Karpas-422 (cell line): ENCODE measurements around the gene CRYGB. TPM values are rescaled to one million over a fixed set of nuclear protein-coding genes. Genes with fewer than 3 reads are reported as not detected.

Experiments
- DNase-seq: peaks from one replicate; pipeline ENCODE4 v3.0.0-alpha.2; 2015
- H2AFZ ChIP-seq: fragments of 200-600 bp; sonication (generic); 2 replicates; pipeline ENCODE4 v1.6.1; 2014; ENCODE audit warnings: antibody characterized with exemption, low read length, mixed read lengths
- H3K27ac ChIP-seq: fragments of 200-600 bp; sonication (generic); 2 replicates; pipeline ENCODE4 v1.5.1; 2014; ENCODE audit warnings: mild to moderate bottlenecking, low read length, moderate library complexity
- H3K27me3 ChIP-seq: fragments of 200-600 bp; sonication (generic); 2 replicates; pipeline ENCODE4 v1.6.1; 2014; ENCODE audit warnings: low read length, mixed read lengths
- H3K36me3 ChIP-seq: fragments of 200-600 bp; sonication (generic); 2 replicates; pipeline ENCODE4 v1.6.1; 2014; ENCODE audit warnings: low read length, mixed read lengths; ENCODE audit not compliant: insufficient read depth
- H3K4me1 ChIP-seq: fragments of 200-600 bp; sonication (generic); 2 replicates; pipeline ENCODE4 v1.6.1; 2014; ENCODE audit warnings: mild to moderate bottlenecking, low read length, mixed read lengths
- H3K4me2 ChIP-seq: fragments of 200-600 bp; sonication (generic); 2 replicates; pipeline ENCODE4 v1.6.1; 2014; ENCODE audit warnings: low read length, low read depth, mild to moderate bottlenecking; ENCODE audit not compliant: poor library complexity, severe bottlenecking
- H3K4me3 ChIP-seq: fragments of 200-600 bp; sonication (generic); 2 replicates; pipeline ENCODE4 v1.5.1; 2014; ENCODE audit warnings: mild to moderate bottlenecking, antibody characterized with exemption, low read length, mixed read lengths
- H3K79me2 ChIP-seq: fragments of 200-600 bp; sonication (generic); 2 replicates; pipeline ENCODE4 v1.6.1; 2014; ENCODE audit warnings: mild to moderate bottlenecking, low read length, mixed read lengths
- H3K9ac ChIP-seq: fragments of 200-600 bp; sonication (generic); 2 replicates; pipeline ENCODE4 v1.6.0; 2014; ENCODE audit warnings: low read length
- H3K9me2 ChIP-seq: fragments of 200-600 bp; sonication (generic), shearing (Covaris generic); replicated peaks from 2 replicates; pipeline ENCODE4 v1.6.0; 2014; ENCODE audit warnings: mild to moderate bottlenecking, low read length, moderate library complexity; ENCODE audit not compliant: insufficient read depth
- H3K9me3 ChIP-seq: fragments of 300-700, 200-600 bp; sonication (generic); 2 replicates; pipeline ENCODE4 v1.6.1; 2014; ENCODE audit warnings: low read length, mixed read lengths
- H4K20me1 ChIP-seq: fragments of 200-600 bp; sonication (generic); 2 replicates; pipeline ENCODE4 v1.6.1; 2014; ENCODE audit warnings: mild to moderate bottlenecking, antibody characterized with exemption, low read length, low read depth; ENCODE audit not compliant: insufficient read depth
- total RNA-seq: library from RNA; depleted of rRNA; stranded (reverse); fragments of >200 nt; shearing (Covaris generic); gene quantifications from 2 replicates; pipeline ENCODE4 v1.2.3, GENCODE V29; 2014; ENCODE audit warnings: low replicate concordance; rRNA removed

The CRYGB gene
- total RNA-seq: not detected in 2 replicates

- no peaks in the 10 kb centered on the region for H3K4me1 ChIP-seq
- H2AFZ ChIP-seq: no peak within 1 kb of the TSS
- no peak within 1 kb of the TSS for H3K4me3 ChIP-seq
- no peak within 1 kb of the TSS for H3K4me2 ChIP-seq
- H3K27me3 ChIP-seq: no peaks in the 10 kb centered on the region
- H3K27ac ChIP-seq: no peak within 1 kb of the TSS
- H3K9me2 ChIP-seq: no peaks in the 10 kb centered on the region
- H3K79me2 ChIP-seq: no peaks in the 10 kb centered on the region
- no peak within 1 kb of the TSS for H3K9ac ChIP-seq
- no peak for DNase-seq
- H3K9me3 ChIP-seq: no peaks in the 10 kb centered on the region
- H4K20me1 ChIP-seq: no peaks in the 10 kb centered on the region
- H3K36me3 ChIP-seq: no peaks in the 10 kb centered on the region
Measured at GRCh38 chr2:208146006-208146405, at the start of gene CRYGB. CRYGB (minus strand) TSS chr2:208146158; CDS start chr2:208146120, 38 bp downstream.

- no peaks in the 10 kb centered on the region for H3K79me2 ChIP-seq
- no peak overlapping the region for H3K9ac ChIP-seq
- no peak overlapping the region for H3K4me2 ChIP-seq
- H3K27me3 ChIP-seq: no peaks in the 10 kb centered on the region
- H2AFZ ChIP-seq: no peak overlapping the region
- no peak overlapping the region for H3K4me3 ChIP-seq
- H4K20me1 ChIP-seq: no peaks in the 10 kb centered on the region
- no peak overlapping the region for H3K27ac ChIP-seq
- DNase-seq: no peak
- H3K9me3 ChIP-seq: no peaks in the 10 kb centered on the region
- no peaks in the 10 kb centered on the region for H3K36me3 ChIP-seq
- no peaks in the 10 kb centered on the region for H3K4me1 ChIP-seq
- H3K9me2 ChIP-seq: no peaks in the 10 kb centered on the region
Measured at GRCh38 chr2:208195531-208195930, 49.6 kb upstream of the CRYGB start.

GRCh38 chr2:208192611-208193236, 46.8 kb upstream of the CRYGB start:
- no peak overlapping the region for H2AFZ ChIP-seq
- H3K9me2 ChIP-seq: no peaks in the 10 kb centered on the region
- no peak for DNase-seq
- H3K4me2 ChIP-seq: no peak overlapping the region
- H3K9me3 ChIP-seq: no peaks in the 10 kb centered on the region
- no peaks in the 10 kb centered on the region for H3K4me1 ChIP-seq
- no peaks in the 10 kb centered on the region for H4K20me1 ChIP-seq
- no peaks in the 10 kb centered on the region for H3K27me3 ChIP-seq
- H3K4me3 ChIP-seq: no peak overlapping the region
- no peaks in the 10 kb centered on the region for H3K36me3 ChIP-seq
- H3K9ac ChIP-seq: no peak overlapping the region
- no peaks in the 10 kb centered on the region for H3K79me2 ChIP-seq
- no peak overlapping the region for H3K27ac ChIP-seq

GRCh38 chr2:208189810-208190503, 44.0 kb upstream of the CRYGB start, which contains the start of gene C2orf80:
C2orf80 (minus strand) TSS chr2:208190030; CDS start chr2:208186986, 3,044 bp downstream.
- H3K4me3 ChIP-seq: no peak within 1 kb of the TSS
- DNase-seq: no peak
- no peak within 1 kb of the TSS for H3K27ac ChIP-seq
- no peaks in the 10 kb centered on the region for H3K27me3 ChIP-seq
- H3K4me1 ChIP-seq: no peaks in the 10 kb centered on the region
- no peaks in the 10 kb centered on the region for H3K36me3 ChIP-seq
- H3K9me3 ChIP-seq: no peaks in the 10 kb centered on the region
- H3K4me2 ChIP-seq: no peak within 1 kb of the TSS
- no peaks in the 10 kb centered on the region for H3K9me2 ChIP-seq
- no peak within 1 kb of the TSS for H3K9ac ChIP-seq
- H3K79me2 ChIP-seq: no peaks in the 10 kb centered on the region
- H2AFZ ChIP-seq: no peak within 1 kb of the TSS
- no peaks in the 10 kb centered on the region for H4K20me1 ChIP-seq

- Histone ChIP-seq H4K20me1 (no peaks in the 10 kb centered on the region), H3K9me2 (no peaks in the 10 kb centered on the region), H3K4me2 (no peak overlapping the region), H3K4me3 (no peak overlapping the region), H3K27ac (no peak overlapping the region), H3K27me3 (no peaks in the 10 kb centered on the region), H3K9me3 (no peaks in the 10 kb centered on the region), H3K79me2 (no peaks in the 10 kb centered on the region), H3K36me3 (no peaks in the 10 kb centered on the region), H3K9ac (no peak overlapping the region), H2AFZ (no peak overlapping the region), H3K4me1 (peaks cover 3% of the 10 kb centered on the region)
- no peak for DNase-seq
Measured at GRCh38 chr2:208189069-208189809, 43.3 kb upstream of the CRYGB start.

GRCh38 chr2:208186893-208187292, 40.9 kb upstream of the CRYGB start:
- Histone ChIP-seq H3K4me1 (peaks cover 7% of the 10 kb centered on the region), H3K36me3 (no peaks in the 10 kb centered on the region), H3K27me3 (no peaks in the 10 kb centered on the region), H3K4me3 (no peak overlapping the region), H3K79me2 (no peaks in the 10 kb centered on the region), H3K27ac (no peak overlapping the region), H3K9ac (no peak overlapping the region), H3K4me2 (no peak overlapping the region), H3K9me2 (no peaks in the 10 kb centered on the region), H3K9me3 (no peaks in the 10 kb centered on the region), H4K20me1 (no peaks in the 10 kb centered on the region), H2AFZ (no peak overlapping the region)
- DNase-seq: no peak

GRCh38 chr2:208186465-208186864, 40.5 kb upstream of the CRYGB start:
- H3K79me2 ChIP-seq: no peaks in the 10 kb centered on the region
- H3K36me3 ChIP-seq: no peaks in the 10 kb centered on the region
- H3K27ac ChIP-seq: no peak overlapping the region
- H3K9me3 ChIP-seq: no peaks in the 10 kb centered on the region
- no peaks in the 10 kb centered on the region for H3K27me3 ChIP-seq
- no peaks in the 10 kb centered on the region for H3K9me2 ChIP-seq
- no peak overlapping the region for H2AFZ ChIP-seq
- no peak for DNase-seq
- H3K4me3 ChIP-seq: no peak overlapping the region
- no peak overlapping the region for H3K9ac ChIP-seq
- H3K4me2 ChIP-seq: no peak overlapping the region
- H3K4me1 ChIP-seq: peaks cover 7% of the 10 kb centered on the region
- H4K20me1 ChIP-seq: no peaks in the 10 kb centered on the region
